Psoas muscle (tissue), 8 donors: ENCODE measurements around the gene SEZ6L. TPM values are rescaled to one million over a fixed set of nuclear protein-coding genes. Genes with fewer than 3 reads are reported as not detected.

ENCODE experiments used
- ATAC-seq, 4 donors: fragments of 200-7000 bp; cut with Tn5 transposase; one replicate each; pipeline ENCODE4 v1.9.1; 2020; ENCODE audit warnings: moderate library complexity in 3 of 4, mild to moderate bottlenecking in 2 of 4
- DNase-seq, 2 donors: peaks; one replicate each; pipeline ENCODE4 v3.0.0-alpha.2; 2020
- H3K27ac ChIP-seq: fragments of 200-600 bp; one replicate; pipeline ENCODE4 v1.8.0; 2022
- H3K27me3 ChIP-seq, 3 donors: fragments of 200-600 bp in 1 of 3; one replicate each; pipeline versions ENCODE4 v1.6.1 to v1.8.0; 2013 to 2022; ENCODE audit warnings: low read length in 2 of 3, mild to moderate bottlenecking in 2 of 3, moderate library complexity in 1 of 3; ENCODE audit not compliant: insufficient read depth in 3 of 3
- H3K36me3 ChIP-seq, 2 donors: fragments of 200-600 bp in 1 of 2; one replicate each; pipeline versions ENCODE4 v1.6.1 to v1.8.0; 2013 to 2022; ENCODE audit warnings: low read depth in 1 of 2, mild to moderate bottlenecking in 1 of 2, moderate library complexity in 1 of 2; ENCODE audit not compliant: insufficient read depth in 1 of 2
- H3K4me1 ChIP-seq: fragments of 200-600 bp; one replicate; pipeline ENCODE4 v1.8.0; 2022
- H3K4me3 ChIP-seq: fragments of 200-600 bp; one replicate; pipeline ENCODE4 v1.8.0; 2022; ENCODE audit warnings: mild to moderate bottlenecking
- H3K9me3 ChIP-seq: fragments of 200-600 bp; one replicate; pipeline ENCODE4 v1.8.0; 2022
- WGBS, 3 donors: extraction: QIAGEN DNeasy Blood & Tissue Kit; methylation state at CpG; one replicate each; pipeline versions ENCODE4 v1.1.6 to v1.1.7; 2013; 5-methylcytosine and 5-hydroxymethylcytosine counted together
- intact Hi-C, 2 donors: fragments of 100-400 bp; cut with DNase I; formaldehyde crosslinking; loops; one replicate each; pipeline versions ENCODE4 v1.11.0 to v1.14.2; 2022
- polyA plus RNA-seq, 3 donors: library from polyadenylated mRNA; stranded (reverse); fragments of 200-250 nt; gene quantifications; one replicate each; pipeline ENCODE4 v1.2.3, GENCODE V29; 2013
- total RNA-seq, 4 donors: library from RNA; stranded (reverse); fragmentation: NEBNext Ultra II Directional in 2 of 4; extraction: Animal tissue kit (Norgen Biotek cat#: 25700) in 2 of 4; gene quantifications; one replicate each; pipeline versions ENCODE4 v1.2.1 to v1.2.4, GENCODE V29; 2021 to 2023
- TF ChIP-seq, protein P1 (sequence below): fragments of 200-600 bp; IDR thresholded peaks from one replicate; pipeline ENCODE4 v1.8.0; 2022; ENCODE audit warnings: antibody characterized with exemption
- donor health status: healthy with polysubstance abuse.
- donor health status: DM: no; HTN: no; CAD: no; lungs with moderate emphysema.
- donor health status: Bipolar disorder and iron deficiency.
- donor health status: healthy.
- donor health status: DM: yes; HTN: yes; CAD: no.
- donor health status: DM: no; HTN: no; CAD: no.
- donor health status: DM: no; HTN: no; CAD: no.
- donor health status: DM: yes; HTN: yes; CAD: no.

The SEZ6L gene
- total and polyA plus RNA-seq, 7 donors, result 0.04 to 0.06 TPM; not detected in 5

DNA sequence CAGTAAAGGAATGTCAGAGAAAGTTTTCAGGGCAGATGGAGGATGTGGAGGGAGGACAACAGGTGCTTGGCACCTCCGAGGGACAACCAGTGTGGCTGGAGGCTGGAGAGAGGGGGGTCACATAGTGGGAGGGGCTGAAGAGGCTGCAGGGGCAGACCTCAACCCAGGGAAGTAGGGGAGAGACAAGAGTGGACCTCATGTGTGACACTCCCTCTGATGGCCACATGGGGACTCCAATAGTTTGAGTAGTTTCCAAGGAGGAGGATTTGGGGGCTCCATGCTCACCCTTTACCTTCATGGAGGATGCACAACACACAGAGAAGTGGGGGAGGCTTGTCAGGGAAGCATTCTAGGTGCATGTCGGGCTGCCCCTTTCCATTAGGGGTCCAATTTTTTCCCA is 224.7 kb downstream of the SEZ6L start:
- 46 to 54% (median 48%) methylated on average over 2 of the region's 2 CpGs for WGBS, 3 donors
- H3K27ac ChIP-seq, result no peak overlapping the region
- no peak for DNase-seq
- H3K27me3 ChIP-seq, result no peaks in the 10 kb centered on the region
- TF ChIP-seq, protein P1, sequence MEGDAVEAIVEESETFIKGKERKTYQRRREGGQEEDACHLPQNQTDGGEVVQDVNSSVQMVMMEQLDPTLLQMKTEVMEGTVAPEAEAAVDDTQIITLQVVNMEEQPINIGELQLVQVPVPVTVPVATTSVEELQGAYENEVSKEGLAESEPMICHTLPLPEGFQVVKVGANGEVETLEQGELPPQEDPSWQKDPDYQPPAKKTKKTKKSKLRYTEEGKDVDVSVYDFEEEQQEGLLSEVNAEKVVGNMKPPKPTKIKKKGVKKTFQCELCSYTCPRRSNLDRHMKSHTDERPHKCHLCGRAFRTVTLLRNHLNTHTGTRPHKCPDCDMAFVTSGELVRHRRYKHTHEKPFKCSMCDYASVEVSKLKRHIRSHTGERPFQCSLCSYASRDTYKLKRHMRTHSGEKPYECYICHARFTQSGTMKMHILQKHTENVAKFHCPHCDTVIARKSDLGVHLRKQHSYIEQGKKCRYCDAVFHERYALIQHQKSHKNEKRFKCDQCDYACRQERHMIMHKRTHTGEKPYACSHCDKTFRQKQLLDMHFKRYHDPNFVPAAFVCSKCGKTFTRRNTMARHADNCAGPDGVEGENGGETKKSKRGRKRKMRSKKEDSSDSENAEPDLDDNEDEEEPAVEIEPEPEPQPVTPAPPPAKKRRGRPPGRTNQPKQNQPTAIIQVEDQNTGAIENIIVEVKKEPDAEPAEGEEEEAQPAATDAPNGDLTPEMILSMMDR, result no peak
- no peaks in the 10 kb centered on the region for H3K36me3 ChIP-seq
- no peak for ATAC-seq
- H3K9me3 ChIP-seq, result no peaks in the 10 kb centered on the region
- H3K4me3 ChIP-seq, result no peak overlapping the region
- no peaks in the 10 kb centered on the region for H3K4me1 ChIP-seq
- intact Hi-C loops, result loop anchor here in 1 of 2 donors (10.0 kb wide), 1 partner anchor 271 kb away; no protein-coding TSS in a partner anchor

DNA sequence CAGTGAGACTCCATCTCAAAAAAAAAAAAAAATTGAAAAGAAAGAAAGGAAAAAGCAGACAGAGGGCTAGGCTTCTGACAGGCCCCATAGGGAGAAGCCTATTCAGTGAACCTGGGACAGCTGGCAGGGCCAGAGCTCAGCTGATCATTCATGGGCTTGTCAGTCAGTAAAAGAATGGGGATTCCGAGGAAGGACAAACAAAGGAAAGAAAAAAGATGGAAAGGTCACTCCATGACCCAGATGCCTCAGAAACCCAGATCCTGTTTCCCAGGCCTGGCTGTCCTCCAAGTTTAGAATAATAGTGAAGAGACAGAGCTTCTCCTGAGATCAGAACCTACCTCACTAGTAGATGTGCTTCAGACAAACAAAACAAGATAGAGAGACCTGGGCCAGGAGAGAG is 225.5 kb downstream of the SEZ6L start:
- ATAC-seq (no peak), DNase-seq (no peak)
- 7 to 13% (median 11%) methylated on average over 1 of the region's 1 CpG for WGBS, 3 donors
- intact Hi-C loops, result loop anchor here (5.0 to 10.0 kb wide), 2 partner anchors 270 to 273 kb away; no protein-coding TSS in a partner anchor
- H3K36me3 ChIP-seq, result no peaks in the 10 kb centered on the region
- H3K4me3 ChIP-seq, result no peak overlapping the region
- no peaks in the 10 kb centered on the region for H3K4me1 ChIP-seq
- no peaks in the 10 kb centered on the region for H3K27me3 ChIP-seq
- H3K9me3 ChIP-seq, result no peaks in the 10 kb centered on the region
- TF ChIP-seq, protein P1, result no peak
- H3K27ac ChIP-seq, result no peak overlapping the region

DNA sequence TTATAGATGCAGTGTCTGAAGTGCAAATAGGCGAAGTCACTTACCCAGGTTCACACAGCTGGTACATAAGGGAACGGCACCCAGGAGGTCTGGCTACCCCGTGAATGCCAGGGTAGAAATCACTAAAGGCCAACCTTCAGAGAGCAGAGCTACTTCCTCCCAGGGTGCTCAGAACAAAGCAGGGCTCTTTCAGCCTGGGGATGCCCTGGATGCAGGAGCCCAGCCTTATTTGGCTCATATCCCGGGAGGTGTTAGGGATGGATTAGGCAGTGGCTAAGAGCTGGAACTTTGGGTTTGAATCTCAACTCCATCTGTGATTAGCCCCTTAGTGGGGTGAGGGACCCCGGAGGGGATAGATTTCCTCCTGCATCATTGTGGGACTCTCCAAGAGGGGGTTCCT is 226.7 kb downstream of the SEZ6L start:
- no peaks in the 10 kb centered on the region for H3K4me1 ChIP-seq
- H3K27ac ChIP-seq, result no peak overlapping the region
- H3K4me3 ChIP-seq, result no peak overlapping the region
- intact Hi-C loops, result loop anchor here (5.0 to 10.0 kb wide), 2 partner anchors 269 to 271 kb away; no protein-coding TSS in a partner anchor
- H3K36me3 ChIP-seq, result no peaks in the 10 kb centered on the region
- no peaks in the 10 kb centered on the region for H3K9me3 ChIP-seq
- ATAC-seq (no peak), DNase-seq (no peak)
- WGBS, 3 donors, result 39 to 42% (median 41%) methylated on average over 5 of the region's 5 CpGs
- TF ChIP-seq, protein P1, result no peak
- H3K27me3 ChIP-seq, result no peaks in the 10 kb centered on the region

DNA sequence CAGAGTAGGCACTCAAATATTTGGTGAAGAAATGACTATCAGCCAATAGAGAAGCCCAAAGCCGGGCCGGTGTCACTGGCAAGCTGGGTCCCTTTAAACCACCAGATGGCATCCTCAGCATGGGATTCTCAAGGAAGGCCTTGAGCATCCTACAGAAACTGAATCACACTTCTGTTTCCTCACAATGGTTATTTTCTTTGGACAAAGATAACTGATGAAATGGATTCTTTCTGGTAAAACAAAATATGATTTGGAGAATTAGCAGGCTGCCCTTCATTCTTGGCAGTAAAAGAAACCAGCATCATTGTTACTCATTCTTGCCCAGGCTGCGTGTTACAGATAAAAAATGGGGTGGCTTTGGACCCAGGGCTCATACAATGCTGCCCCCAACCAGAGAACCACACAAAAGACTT is 229.5 kb downstream of the SEZ6L start:
- H3K36me3 ChIP-seq, result no peaks in the 10 kb centered on the region
- H3K4me1 ChIP-seq, result no peaks in the 10 kb centered on the region

More for the DNA sequence above, 229.5 kb downstream of the SEZ6L start:
- H3K9me3 ChIP-seq, result no peaks in the 10 kb centered on the region
- TF ChIP-seq, protein P1, result peak; percentile 62
- ATAC-seq, result peak; percentile 70 to 82 (median 78)
- no peak overlapping the region for H3K27ac ChIP-seq
- 16 to 29% (median 19%) methylated on average over 3 of the region's 3 CpGs for WGBS, 3 donors
- peak; percentile 48 to 57 for DNase-seq
- H3K27me3 ChIP-seq, result peaks cover 0 to 5% (median 0%) of the 10 kb centered on the region in 3 donors
- intact Hi-C loops, result loop anchor here (2.0 to 10.0 kb wide), 3 partner anchors 62 to 269 kb away; no protein-coding TSS in a partner anchor
- no peak overlapping the region for H3K4me3 ChIP-seq
